Measurements from ENCODE around the gene IVD.

IVD gene

GRCh38 chr15:40397688-40398412, 7.7 kb upstream of the IVD start:
- ATAC-seq = no peak

GRCh38 chr15:40398413-40398873, 7.2 kb upstream of the IVD start:
- TF ChIP-seq RARB (CRISPR knock-in tag; IDR thresholded peaks at IDR 0.05) = no peak
- TF ChIP-seq ZNF8 (CRISPR knock-in tag; IDR thresholded peaks at IDR 0.05) = no peak
- TF ChIP-seq ZC3H10 (CRISPR knock-in tag; IDR thresholded peaks at IDR 0.05) = no peak
- no peak for TF ChIP-seq ARNTL (CRISPR knock-in tag; IDR thresholded peaks at IDR 0.05; ENCODE audit: borderline replicate concordance, low read depth)
- no peak for TF ChIP-seq CSDC2 (CRISPR knock-in tag; IDR thresholded peaks at IDR 0.05)
- no peak for TF ChIP-seq TCF4 (CRISPR knock-in tag; IDR thresholded peaks at IDR 0.05; ENCODE audit: borderline replicate concordance)
- no peak for TF ChIP-seq ISL1 (CRISPR knock-in tag; IDR thresholded peaks at IDR 0.05)
- TF ChIP-seq BACH2 (CRISPR knock-in tag; IDR thresholded peaks at IDR 0.05; ENCODE audit: borderline replicate concordance) = no peak
- TF ChIP-seq ZFP30 (CRISPR knock-in tag; IDR thresholded peaks at IDR 0.05) = no peak
- TF ChIP-seq ZFP3 (CRISPR knock-in tag; IDR thresholded peaks at IDR 0.05) = no peak
- TF ChIP-seq ESRRG (CRISPR knock-in tag; IDR thresholded peaks at IDR 0.05) = no peak
- no peak for TF ChIP-seq PATZ1 (CRISPR knock-in tag; IDR thresholded peaks at IDR 0.05; ENCODE audit: borderline replicate concordance)
- TF ChIP-seq ZNF70 (CRISPR knock-in tag; IDR thresholded peaks at IDR 0.05) = no peak
- TF ChIP-seq GLIS3 (CRISPR knock-in tag; IDR thresholded peaks at IDR 0.05) = no peak
- no peak for TF ChIP-seq OSR1 (CRISPR knock-in tag; IDR thresholded peaks at IDR 0.05)
- TF ChIP-seq CSRNP3 (CRISPR knock-in tag; IDR thresholded peaks at IDR 0.05) = no peak
- no peak for TF ChIP-seq CREB5 (CRISPR knock-in tag; IDR thresholded peaks at IDR 0.05; ENCODE audit: low read depth)
- TF ChIP-seq PPARA (CRISPR knock-in tag; IDR thresholded peaks at IDR 0.05; ENCODE audit: borderline replicate concordance) = no peak
- ATAC-seq = no peak

More at GRCh38 chr15:40397688-40398412, 7.7 kb upstream of the IVD start:
- TF ChIP-seq CREB5 (CRISPR knock-in tag; IDR thresholded peaks at IDR 0.05; ENCODE audit: low read depth) (no peak), GLIS3 (CRISPR knock-in tag; IDR thresholded peaks at IDR 0.05) (no peak), SNAI2 (CRISPR knock-in tag; IDR thresholded peaks at IDR 0.05) (no peak), ZFP30 (CRISPR knock-in tag; IDR thresholded peaks at IDR 0.05) (no peak)

GRCh38 chr15:40399370-40399769, 6.2 kb upstream of the IVD start:
- ATAC-seq = no peak
- no peak for TF ChIP-seq TOX (CRISPR knock-in tag; IDR thresholded peaks at IDR 0.05; ENCODE audit: borderline replicate concordance)
- no peak for TF ChIP-seq PATZ1 (CRISPR knock-in tag; IDR thresholded peaks at IDR 0.05; ENCODE audit: borderline replicate concordance)
- TF ChIP-seq ESRRG (CRISPR knock-in tag; IDR thresholded peaks at IDR 0.05) = no peak
- no peak for TF ChIP-seq TCF4 (CRISPR knock-in tag; IDR thresholded peaks at IDR 0.05; ENCODE audit: borderline replicate concordance)
- TF ChIP-seq ZNF70 (CRISPR knock-in tag; IDR thresholded peaks at IDR 0.05) = no peak
- no peak for TF ChIP-seq TSHZ2 (CRISPR knock-in tag; IDR thresholded peaks at IDR 0.05)
- TF ChIP-seq ZFP3 (CRISPR knock-in tag; IDR thresholded peaks at IDR 0.05) = no peak
- no peak for TF ChIP-seq RARB (CRISPR knock-in tag; IDR thresholded peaks at IDR 0.05)
- TF ChIP-seq ZC3H10 (CRISPR knock-in tag; IDR thresholded peaks at IDR 0.05) = no peak
- TF ChIP-seq ZFP30 (CRISPR knock-in tag; IDR thresholded peaks at IDR 0.05) = no peak
- no peak for TF ChIP-seq CREB5 (CRISPR knock-in tag; IDR thresholded peaks at IDR 0.05; ENCODE audit: low read depth)
- no peak for TF ChIP-seq PPARA (CRISPR knock-in tag; IDR thresholded peaks at IDR 0.05; ENCODE audit: borderline replicate concordance)
